HL-60 (cell line): ENCODE data around the gene RMND5A.

Experiments
- DNase-seq, 2 experiments: peaks; one replicate each; pipeline ENCODE4 v3.0.0-alpha.2; 2010 to 2020; ENCODE audit warnings: low read depth in 1 of 2, low spot score in 1 of 2
- H3K27ac ChIP-seq: fragments of 250-450 bp; sonication (Bioruptor Pico); replicated peaks from 2 replicates; pipeline ENCODE4 v1.5.1; 2020; ENCODE audit warnings: mild to moderate bottlenecking, moderate library complexity
- H3K27me3 ChIP-seq: fragments of 250-450 bp; sonication (Bioruptor Pico); 2 replicates; pipeline ENCODE4 v1.5.1; 2021; ENCODE audit warnings: mild to moderate bottlenecking, moderate library complexity; ENCODE audit not compliant: insufficient read depth, poor library complexity, severe bottlenecking
- H3K4me3 ChIP-seq: replicated peaks from 2 replicates; pipeline ENCODE4 v1.5.1; 2011; ENCODE audit warnings: mild to moderate bottlenecking, control low read depth, low read length; ENCODE audit not compliant: insufficient read depth
- GABPA ChIP-seq: IDR thresholded peaks from 2 replicates; pipeline ENCODE4 v1.6.1; 2012; ENCODE audit warnings: low read depth
- POLR2AphosphoS5 ChIP-seq: IDR thresholded peaks from 2 replicates; pipeline ENCODE4 v1.6.1; 2012; ENCODE audit warnings: low read depth
- SPI1 ChIP-seq: IDR thresholded peaks from 2 replicates; pipeline ENCODE4 v1.6.1; 2012; ENCODE audit warnings: low read depth, mild to moderate bottlenecking, borderline replicate concordance
- TF ChIP-seq, protein P1 (sequence below): IDR thresholded peaks from 2 replicates; pipeline ENCODE4 v1.6.1; 2012; ENCODE audit warnings: low read depth; ENCODE audit not compliant: insufficient replicate concordance
- TF ChIP-seq, protein P2 (sequence below): IDR thresholded peaks from one replicate; pipeline ENCODE4 v1.5.1; 2011; ENCODE audit warnings: low read length, control low read depth, inconsistent platforms; ENCODE audit not compliant: insufficient read depth

The RMND5A gene

DNA sequence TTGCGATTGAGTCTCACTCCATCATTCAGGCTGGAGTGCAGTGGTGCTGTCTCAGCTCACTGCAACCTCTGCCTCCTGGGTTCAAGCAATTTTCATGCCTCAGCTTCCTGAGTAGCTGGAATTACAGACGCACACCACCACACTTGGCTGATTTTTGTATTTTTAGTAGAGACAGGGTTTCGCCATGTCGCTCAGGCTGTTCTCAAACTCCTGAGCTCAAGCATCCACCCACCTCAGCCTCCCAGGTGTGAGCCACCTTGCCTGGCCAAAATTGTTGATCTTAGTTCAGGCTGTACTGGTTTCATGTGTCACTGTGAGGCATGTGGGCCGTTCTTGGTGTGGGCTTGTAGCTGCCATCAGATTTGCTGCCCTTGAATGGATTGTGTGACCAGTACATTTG is 52.5 kb downstream of the RMND5A start:
- no peaks in the 10 kb centered on the region for H3K27me3 ChIP-seq
- no peak overlapping the region for H3K4me3 ChIP-seq
- H3K27ac ChIP-seq: no peak overlapping the region
- no peak for DNase-seq
- TF ChIP-seq, protein P1, sequence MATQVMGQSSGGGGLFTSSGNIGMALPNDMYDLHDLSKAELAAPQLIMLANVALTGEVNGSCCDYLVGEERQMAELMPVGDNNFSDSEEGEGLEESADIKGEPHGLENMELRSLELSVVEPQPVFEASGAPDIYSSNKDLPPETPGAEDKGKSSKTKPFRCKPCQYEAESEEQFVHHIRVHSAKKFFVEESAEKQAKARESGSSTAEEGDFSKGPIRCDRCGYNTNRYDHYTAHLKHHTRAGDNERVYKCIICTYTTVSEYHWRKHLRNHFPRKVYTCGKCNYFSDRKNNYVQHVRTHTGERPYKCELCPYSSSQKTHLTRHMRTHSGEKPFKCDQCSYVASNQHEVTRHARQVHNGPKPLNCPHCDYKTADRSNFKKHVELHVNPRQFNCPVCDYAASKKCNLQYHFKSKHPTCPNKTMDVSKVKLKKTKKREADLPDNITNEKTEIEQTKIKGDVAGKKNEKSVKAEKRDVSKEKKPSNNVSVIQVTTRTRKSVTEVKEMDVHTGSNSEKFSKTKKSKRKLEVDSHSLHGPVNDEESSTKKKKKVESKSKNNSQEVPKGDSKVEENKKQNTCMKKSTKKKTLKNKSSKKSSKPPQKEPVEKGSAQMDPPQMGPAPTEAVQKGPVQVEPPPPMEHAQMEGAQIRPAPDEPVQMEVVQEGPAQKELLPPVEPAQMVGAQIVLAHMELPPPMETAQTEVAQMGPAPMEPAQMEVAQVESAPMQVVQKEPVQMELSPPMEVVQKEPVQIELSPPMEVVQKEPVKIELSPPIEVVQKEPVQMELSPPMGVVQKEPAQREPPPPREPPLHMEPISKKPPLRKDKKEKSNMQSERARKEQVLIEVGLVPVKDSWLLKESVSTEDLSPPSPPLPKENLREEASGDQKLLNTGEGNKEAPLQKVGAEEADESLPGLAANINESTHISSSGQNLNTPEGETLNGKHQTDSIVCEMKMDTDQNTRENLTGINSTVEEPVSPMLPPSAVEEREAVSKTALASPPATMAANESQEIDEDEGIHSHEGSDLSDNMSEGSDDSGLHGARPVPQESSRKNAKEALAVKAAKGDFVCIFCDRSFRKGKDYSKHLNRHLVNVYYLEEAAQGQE: no peak
- TF ChIP-seq, protein P2, sequence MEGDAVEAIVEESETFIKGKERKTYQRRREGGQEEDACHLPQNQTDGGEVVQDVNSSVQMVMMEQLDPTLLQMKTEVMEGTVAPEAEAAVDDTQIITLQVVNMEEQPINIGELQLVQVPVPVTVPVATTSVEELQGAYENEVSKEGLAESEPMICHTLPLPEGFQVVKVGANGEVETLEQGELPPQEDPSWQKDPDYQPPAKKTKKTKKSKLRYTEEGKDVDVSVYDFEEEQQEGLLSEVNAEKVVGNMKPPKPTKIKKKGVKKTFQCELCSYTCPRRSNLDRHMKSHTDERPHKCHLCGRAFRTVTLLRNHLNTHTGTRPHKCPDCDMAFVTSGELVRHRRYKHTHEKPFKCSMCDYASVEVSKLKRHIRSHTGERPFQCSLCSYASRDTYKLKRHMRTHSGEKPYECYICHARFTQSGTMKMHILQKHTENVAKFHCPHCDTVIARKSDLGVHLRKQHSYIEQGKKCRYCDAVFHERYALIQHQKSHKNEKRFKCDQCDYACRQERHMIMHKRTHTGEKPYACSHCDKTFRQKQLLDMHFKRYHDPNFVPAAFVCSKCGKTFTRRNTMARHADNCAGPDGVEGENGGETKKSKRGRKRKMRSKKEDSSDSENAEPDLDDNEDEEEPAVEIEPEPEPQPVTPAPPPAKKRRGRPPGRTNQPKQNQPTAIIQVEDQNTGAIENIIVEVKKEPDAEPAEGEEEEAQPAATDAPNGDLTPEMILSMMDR: no peak
- TF ChIP-seq SPI1 (no peak), GABPA (no peak), POLR2AphosphoS5 (no peak)

DNA sequence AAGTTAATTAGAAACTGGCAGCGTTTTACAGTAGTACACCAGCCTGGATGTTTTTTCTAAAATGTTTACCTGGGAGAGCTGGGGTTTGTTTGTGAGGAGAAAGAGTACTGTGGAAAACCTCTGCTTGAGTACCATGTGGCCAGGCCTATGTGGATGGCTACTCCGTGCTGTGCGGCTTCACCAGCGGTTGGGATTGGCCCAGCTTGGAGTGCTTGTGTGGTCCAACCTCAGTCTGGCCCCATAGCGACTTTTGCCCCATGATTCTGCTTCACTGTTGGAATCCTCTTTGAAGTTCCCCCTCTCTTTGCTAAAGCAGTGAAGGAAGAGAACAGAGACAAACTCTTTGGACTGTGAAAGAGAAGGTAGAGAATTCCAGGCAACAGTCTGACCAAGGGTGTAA is 54.8 kb downstream of the RMND5A start:
- TF ChIP-seq GABPA (no peak), SPI1 (no peak), POLR2AphosphoS5 (no peak)
- TF ChIP-seq, protein P2: no peak
- TF ChIP-seq, protein P1: no peak
- Histone ChIP-seq H3K27ac (no peak overlapping the region), H3K4me3 (no peak overlapping the region), H3K27me3 (no peaks in the 10 kb centered on the region)
- no peak for DNase-seq

DNA sequence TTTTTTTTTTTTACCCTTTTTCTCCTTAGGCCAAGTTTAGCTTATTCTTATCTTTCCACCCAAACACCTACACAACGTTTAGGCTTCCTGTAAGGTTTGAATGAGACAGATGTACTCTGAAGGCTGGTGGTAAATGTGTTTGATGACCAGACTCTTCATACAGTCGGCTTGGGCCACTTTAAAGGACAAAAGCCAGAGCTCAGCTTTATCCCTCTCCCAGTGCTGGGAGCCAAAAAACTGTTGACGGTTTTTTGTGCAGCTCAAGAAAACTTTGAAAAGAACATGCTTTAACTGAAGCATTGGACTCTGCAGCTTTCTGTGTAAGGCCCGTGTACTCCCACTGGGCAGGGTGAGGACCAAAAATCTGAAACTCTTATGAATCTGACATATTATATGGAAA is 55.2 kb downstream of the RMND5A start:
- TF ChIP-seq, protein P1: no peak
- TF ChIP-seq POLR2AphosphoS5: no peak
- no peak for TF ChIP-seq GABPA
- TF ChIP-seq SPI1: no peak
- TF ChIP-seq, protein P2: no peak
- H3K27me3 ChIP-seq: no peaks in the 10 kb centered on the region
- DNase-seq: no peak

More for the DNA sequence above, 55.2 kb downstream of the RMND5A start:
- Histone ChIP-seq H3K4me3 (no peak overlapping the region), H3K27ac (no peak overlapping the region)
